Measurements from ENCODE around the gene MDH1. TPM values are rescaled to one million over a fixed set of nuclear protein-coding genes. Genes with fewer than 3 reads are reported as not detected.

The MDH1 gene
- total and polyA plus RNA-seq, 9 of the 15 experiments (the other 6 are each of a cell fraction or from before 2014, with no cell fraction given): 191 to 1,225 (median 284) TPM

- ChIA-PET CTCF (ENCODE audit: low intra/inter-chr PET ratio) (no interaction called here), POLR2A (no interaction called here)
- Histone ChIP-seq H3K27ac (ENCODE audit: extremely low read depth, low read depth, low read length) (no peak overlapping the region), H3K36me3 (ENCODE audit: control insufficient read depth, insufficient read depth, low read length) (no peaks in the 10 kb centered on the region), H3K9me3 (replicated peaks; ENCODE audit: control insufficient read depth, insufficient read depth, low read depth, low read length) (no peaks in the 10 kb centered on the region; the same call in 1 of the 2 replicates), H3K4me1 (replicated peaks in 1 of 2; ENCODE audit: control insufficient read depth in 2 of 2, insufficient read depth in 2 of 2, low read length in 2 of 2) (no peaks in the 10 kb centered on the region), H2AFZ (ENCODE audit: low read depth, low read length) (no peak overlapping the region), H3K4me3 (no peak overlapping the region), H3K4me2 (ENCODE audit: insufficient read depth, low read length) (no peak overlapping the region), H4K20me1 (replicated peaks; ENCODE audit: control insufficient read depth, insufficient read depth, low read length) (no peaks in the 10 kb centered on the region), H3K9ac (ENCODE audit: insufficient read depth in 1 of 2, low read depth in 2 of 2, low read length in 2 of 2) (no peak overlapping the region), H3K9me1 (ENCODE audit: control insufficient read depth, insufficient read depth, low read length) (no peaks in the 10 kb centered on the region), H3K27me3 (ENCODE audit: control insufficient read depth in 2 of 2, insufficient read depth in 2 of 2, low read length in 2 of 2) (peaks cover 4 to 7% of the 10 kb centered on the region in 2 experiments; a peak in 3 of 5 replicates), H3K79me2 (ENCODE audit: control insufficient read depth, insufficient read depth, low read length) (no peaks in the 10 kb centered on the region)
- intact Hi-C loops (cut with micrococcal nuclease) (no loop called here), in situ Hi-C loops (cut with MboI) (no loop called here)
- BruUV-seq (replicated peaks): no TSS peak
- DNase-seq (ENCODE audit: extremely low read depth in 1 of 4, low spot score in 3 of 4): no peak
- WGBS (ENCODE audit: insufficient coverage, low coverage, missing lambda C conversion rate): 0% methylated on average over 1 of the region's 1 CpG
- FAIRE-seq: no peak
- ATAC-seq: no peak
- TF ChIP-seq ELK1 (CRISPR knock-in tag; IDR thresholded peaks at IDR 0.05) (no peak), TCFL5 (CRISPR knock-in tag; conservative IDR thresholded peaks at IDR 0.05) (no peak)
Observed at GRCh38 chr2:63631501-63631900, 42.7 kb downstream of the MDH1 start.

- ChIA-PET POLR2A (interaction anchor here (0.8 kb wide), 1 partner anchor 22 kb away, joined by 3 read pairs; no protein-coding TSS in a partner anchor), CTCF (ENCODE audit: low intra/inter-chr PET ratio) (no interaction called here)
- no peaks in the 10 kb centered on the region for H3K4me1 ChIP-seq (replicated peaks in 1 of 2; ENCODE audit: control insufficient read depth in 2 of 2, insufficient read depth in 2 of 2, low read length in 2 of 2)
- H3K79me2 ChIP-seq (ENCODE audit: control insufficient read depth, insufficient read depth, low read length): no peaks in the 10 kb centered on the region
- no peaks in the 10 kb centered on the region for H4K20me1 ChIP-seq (replicated peaks; ENCODE audit: control insufficient read depth, insufficient read depth, low read length)
- H3K9me3 ChIP-seq (replicated peaks; ENCODE audit: control insufficient read depth, insufficient read depth, low read depth, low read length): no peaks in the 10 kb centered on the region; the same call in 1 of the 2 replicates
- no peak overlapping the region for H3K4me2 ChIP-seq (ENCODE audit: insufficient read depth, low read length)
- no peak overlapping the region for H2AFZ ChIP-seq (ENCODE audit: low read depth, low read length)
- no peaks in the 10 kb centered on the region for H3K9me1 ChIP-seq (ENCODE audit: control insufficient read depth, insufficient read depth, low read length)
- H3K36me3 ChIP-seq (ENCODE audit: control insufficient read depth, insufficient read depth, low read length): no peaks in the 10 kb centered on the region
- in situ Hi-C loops (cut with MboI) (no loop called here), intact Hi-C loops (cut with micrococcal nuclease) (no loop called here)
- FAIRE-seq (no peak), ATAC-seq (no peak), DNase-seq (ENCODE audit: extremely low read depth in 1 of 4, low spot score in 3 of 4) (no peak)
- no peak overlapping the region for H3K4me3 ChIP-seq
- H3K27me3 ChIP-seq (ENCODE audit: control insufficient read depth in 2 of 2, insufficient read depth in 2 of 2, low read length in 2 of 2): peaks cover 4 to 5% of the 10 kb centered on the region in 2 experiments; a peak in 3 of 5 replicates
- no peak overlapping the region for H3K27ac ChIP-seq (ENCODE audit: extremely low read depth, low read depth, low read length)
- no peak overlapping the region for H3K9ac ChIP-seq (ENCODE audit: insufficient read depth in 1 of 2, low read depth in 2 of 2, low read length in 2 of 2)
- BruUV-seq (replicated peaks): no TSS peak
- 6% methylated on average over 2 of the region's 2 CpGs for WGBS (ENCODE audit: insufficient coverage, low coverage, missing lambda C conversion rate)
- no peak for TF ChIP-seq ZBTB11 (CRISPR knock-in tag; IDR thresholded peaks at IDR 0.05)
- TF ChIP-seq CBX3 (IDR thresholded peaks at IDR 0.05; ENCODE audit: borderline replicate concordance in 1 of 2, low read length in 2 of 2): peak in 1 of 2 experiments; percentile 48; a peak in 1 of 3 replicates
- TF ChIP-seq NCOA6 (IDR thresholded peaks at IDR 0.05): no peak
- TF ChIP-seq TEAD1 (CRISPR knock-in tag; IDR thresholded peaks at IDR 0.05): no peak
- no peak for TF ChIP-seq BRF2 (IDR thresholded peaks at IDR 0.05; ENCODE audit: borderline replicate concordance, insufficient read depth, insufficient read length)
- no peak for TF ChIP-seq ZNF561 (CRISPR knock-in tag; conservative IDR thresholded peaks at IDR 0.05)
- TF ChIP-seq MCM5 (IDR thresholded peaks at IDR 0.05; ENCODE audit: low read depth): no peak
Observed at GRCh38 chr2:63632382-63632781, 43.6 kb downstream of the MDH1 start.

All from K562 (cell line).